PFSK-1 (cell line): ENCODE measurements around the gene ABHD3.

Experiments used
- FOXP2 ChIP-seq: optimal IDR thresholded peaks from 2 replicates; pipeline ENCODE3; 2011; ENCODE audit warnings: borderline replicate concordance, control low read depth, inconsistent platforms; ENCODE audit not compliant: insufficient read depth; ENCODE audit errors: extremely low read length, extremely low read depth
- POLR2AphosphoS5 ChIP-seq: IDR thresholded peaks from 2 replicates; pipeline ENCODE4 v1.6.1; 2012; ENCODE audit warnings: low read depth, mild to moderate bottlenecking, control low read depth, low read length, moderate library complexity
- SIN3A ChIP-seq: IDR thresholded peaks from 2 replicates; pipeline ENCODE4 v1.6.1; 2012; ENCODE audit warnings: mild to moderate bottlenecking, low read length, moderate library complexity, borderline replicate concordance; ENCODE audit not compliant: insufficient read depth
- TAF1 ChIP-seq: IDR thresholded peaks from 2 replicates; pipeline ENCODE4 v1.6.1; 2012; ENCODE audit warnings: low read length, control low read depth, borderline replicate concordance; ENCODE audit not compliant: insufficient read depth
- TF ChIP-seq, protein P1 (sequence below), 2 experiments: IDR thresholded peaks; 2 replicates each; pipeline versions ENCODE4 v1.6.1 to v1.8.0; 2011 to 2012; ENCODE audit warnings: low read depth in 2 of 2, low read length in 2 of 2, control low read depth in 1 of 2, inconsistent platforms in 1 of 2, mild to moderate bottlenecking in 1 of 2, moderate library complexity in 1 of 2; ENCODE audit not compliant: insufficient read depth in 1 of 2

DNA sequence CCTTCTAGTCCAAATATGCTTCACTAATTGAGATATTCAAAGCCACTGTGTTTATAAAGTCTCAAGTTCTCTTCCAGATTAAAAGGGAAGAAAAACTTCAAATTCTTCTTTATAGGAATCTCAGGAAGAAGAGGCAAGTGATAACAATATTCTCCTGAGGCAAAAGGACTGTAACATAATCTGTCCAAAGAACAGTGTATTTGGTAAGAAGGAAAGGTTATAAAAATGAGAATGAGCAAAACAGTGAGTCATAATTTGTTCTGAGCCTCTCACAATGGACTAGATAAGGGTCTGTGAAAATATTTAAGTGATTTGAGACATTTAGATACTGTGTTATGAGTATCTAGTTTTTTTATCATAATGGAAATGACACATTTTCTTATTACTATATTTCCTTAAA, 48.2 kb downstream of the ABHD3 start:
- TF ChIP-seq, protein P1, sequence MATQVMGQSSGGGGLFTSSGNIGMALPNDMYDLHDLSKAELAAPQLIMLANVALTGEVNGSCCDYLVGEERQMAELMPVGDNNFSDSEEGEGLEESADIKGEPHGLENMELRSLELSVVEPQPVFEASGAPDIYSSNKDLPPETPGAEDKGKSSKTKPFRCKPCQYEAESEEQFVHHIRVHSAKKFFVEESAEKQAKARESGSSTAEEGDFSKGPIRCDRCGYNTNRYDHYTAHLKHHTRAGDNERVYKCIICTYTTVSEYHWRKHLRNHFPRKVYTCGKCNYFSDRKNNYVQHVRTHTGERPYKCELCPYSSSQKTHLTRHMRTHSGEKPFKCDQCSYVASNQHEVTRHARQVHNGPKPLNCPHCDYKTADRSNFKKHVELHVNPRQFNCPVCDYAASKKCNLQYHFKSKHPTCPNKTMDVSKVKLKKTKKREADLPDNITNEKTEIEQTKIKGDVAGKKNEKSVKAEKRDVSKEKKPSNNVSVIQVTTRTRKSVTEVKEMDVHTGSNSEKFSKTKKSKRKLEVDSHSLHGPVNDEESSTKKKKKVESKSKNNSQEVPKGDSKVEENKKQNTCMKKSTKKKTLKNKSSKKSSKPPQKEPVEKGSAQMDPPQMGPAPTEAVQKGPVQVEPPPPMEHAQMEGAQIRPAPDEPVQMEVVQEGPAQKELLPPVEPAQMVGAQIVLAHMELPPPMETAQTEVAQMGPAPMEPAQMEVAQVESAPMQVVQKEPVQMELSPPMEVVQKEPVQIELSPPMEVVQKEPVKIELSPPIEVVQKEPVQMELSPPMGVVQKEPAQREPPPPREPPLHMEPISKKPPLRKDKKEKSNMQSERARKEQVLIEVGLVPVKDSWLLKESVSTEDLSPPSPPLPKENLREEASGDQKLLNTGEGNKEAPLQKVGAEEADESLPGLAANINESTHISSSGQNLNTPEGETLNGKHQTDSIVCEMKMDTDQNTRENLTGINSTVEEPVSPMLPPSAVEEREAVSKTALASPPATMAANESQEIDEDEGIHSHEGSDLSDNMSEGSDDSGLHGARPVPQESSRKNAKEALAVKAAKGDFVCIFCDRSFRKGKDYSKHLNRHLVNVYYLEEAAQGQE (IDR thresholded peaks at IDR 0.05; ENCODE audit: insufficient read depth in 1 of 2, low read depth in 2 of 2, low read length in 2 of 2) = no peak
- no peak for TF ChIP-seq POLR2AphosphoS5
- no peak for TF ChIP-seq TAF1
- TF ChIP-seq SIN3A = no peak
- no peak for TF ChIP-seq FOXP2
